ENCODE results near the gene FBXL13.

Gene FBXL13

GRCh38 chr7:102829075-102829474 is 245.5 kb downstream of the FBXL13 start:
- in situ Hi-C loops (cut with HindIII; ENCODE audit: low pct_ligation_motif_present, low sequenced_read_pairs), result no loop called here
- H3K4me3 ChIP-seq (ENCODE audit: low read depth, low read length), result no peak overlapping the region
- no peaks in the 10 kb centered on the region for H3K36me3 ChIP-seq (replicated peaks)
- H3K27ac ChIP-seq, result no peak overlapping the region
- no peaks in the 10 kb centered on the region for H3K27me3 ChIP-seq (replicated peaks)
- TF ChIP-seq CTCF (IDR thresholded peaks at IDR 0.05; ENCODE audit: low read depth, low read length, missing control alignments), result no peak
- DNase-seq, result no peak

GRCh38 chr7:102828286-102828685 is 246.3 kb downstream of the FBXL13 start:
- TF ChIP-seq CTCF (IDR thresholded peaks at IDR 0.05; ENCODE audit: low read depth, low read length, missing control alignments), result no peak
- DNase-seq, result no peak
- Histone ChIP-seq H3K4me3 (ENCODE audit: low read depth, low read length) (no peak overlapping the region), H3K27ac (no peak overlapping the region), H3K27me3 (replicated peaks) (no peaks in the 10 kb centered on the region), H3K36me3 (replicated peaks) (no peaks in the 10 kb centered on the region)
- in situ Hi-C loops (cut with HindIII; ENCODE audit: low pct_ligation_motif_present, low sequenced_read_pairs), result no loop called here

GRCh38 chr7:102823390-102824119 is 251.0 kb downstream of the FBXL13 start:
- DNase-seq, result peak; percentile 48
- Histone ChIP-seq H3K36me3 (replicated peaks) (no peaks in the 10 kb centered on the region), H3K27me3 (replicated peaks) (no peaks in the 10 kb centered on the region), H3K27ac (peak overlapping the region; percentile 75), H3K4me3 (ENCODE audit: low read depth, low read length) (no peak overlapping the region)
- in situ Hi-C loops (cut with HindIII; ENCODE audit: low pct_ligation_motif_present, low sequenced_read_pairs), result no loop called here
- TF ChIP-seq CTCF (IDR thresholded peaks at IDR 0.05; ENCODE audit: low read depth, low read length, missing control alignments), result no peak

- Histone ChIP-seq H3K4me3 (ENCODE audit: low read depth, low read length) (no peak overlapping the region), H3K27ac (no peak overlapping the region), H3K27me3 (replicated peaks) (no peaks in the 10 kb centered on the region), H3K36me3 (replicated peaks) (no peaks in the 10 kb centered on the region)
- TF ChIP-seq CTCF (IDR thresholded peaks at IDR 0.05; ENCODE audit: low read depth, low read length, missing control alignments), result no peak
- in situ Hi-C loops (cut with HindIII; ENCODE audit: low pct_ligation_motif_present, low sequenced_read_pairs), result no loop called here
- no peak for DNase-seq
Observed at GRCh38 chr7:102821994-102822747, 252.4 kb downstream of the FBXL13 start.

- in situ Hi-C loops (cut with HindIII; ENCODE audit: low pct_ligation_motif_present, low sequenced_read_pairs), result no loop called here
- no peak for DNase-seq
- no peak overlapping the region for H3K27ac ChIP-seq
- H3K36me3 ChIP-seq (replicated peaks), result no peaks in the 10 kb centered on the region
- no peak for TF ChIP-seq CTCF (IDR thresholded peaks at IDR 0.05; ENCODE audit: low read depth, low read length, missing control alignments)
- no peak overlapping the region for H3K4me3 ChIP-seq (ENCODE audit: low read depth, low read length)
- H3K27me3 ChIP-seq (replicated peaks), result no peaks in the 10 kb centered on the region
Observed at GRCh38 chr7:102819151-102819550, 255.4 kb downstream of the FBXL13 start.

Measured in brain microvascular endothelial cell (primary cell).